Mesothelial cell of epicardium (in vitro differentiated cells): ENCODE measurements around the gene BPIFB2. TPM values are rescaled to one million over a fixed set of nuclear protein-coding genes. Genes with fewer than 3 reads are reported as not detected.

Source experiments
- DNase-seq, 2 experiments: peaks; one replicate each; pipeline ENCODE4 v3.0.0; 2021; ENCODE audit warnings: low spot score in 2 of 2; ENCODE audit not compliant: unreplicated experiment in 2 of 2
- H3K27ac Mint-ChIP-seq: 2 replicates; pipeline ENCODE4 v1.8.0; 2021; ENCODE audit warnings: mixed read lengths
- H3K27me3 Mint-ChIP-seq: 2 replicates; pipeline ENCODE4 v1.8.0; 2021; ENCODE audit warnings: low read depth, mixed read lengths
- H3K36me3 Mint-ChIP-seq: 2 replicates; pipeline ENCODE4 v1.8.0; 2021; ENCODE audit warnings: mixed read lengths
- H3K4me1 Mint-ChIP-seq: 2 replicates; pipeline ENCODE4 v1.8.0; 2021; ENCODE audit warnings: mixed read lengths
- H3K4me3 Mint-ChIP-seq: 2 replicates; pipeline ENCODE4 v1.8.0; 2021; ENCODE audit warnings: mild to moderate bottlenecking, moderate library complexity, mixed read lengths
- H3K9me3 Mint-ChIP-seq: 2 replicates; pipeline ENCODE4 v1.8.0; 2021; ENCODE audit warnings: mixed read lengths
- CTCF ChIP-seq: fragments of 200-600 bp; sonication (generic); IDR thresholded peaks from one replicate; pipeline ENCODE4 v1.5.0; 2021; ENCODE audit warnings: antibody characterized with exemption; ENCODE audit not compliant: unreplicated experiment
- total RNA-seq: library from RNA; stranded (reverse); gene quantifications from 3 replicates; pipeline ENCODE4 v1.2.1, GENCODE V29; 2021

The BPIFB2 gene
- total RNA-seq, 1 donor from 2014 or later, result not detected

GRCh38 chr20:33006776-33007375, 628 bp upstream of the BPIFB2 start:
- Mint-ChIP-seq H3K36me3 (no peaks in the 10 kb centered on the region), H3K9me3 (peaks cover 4% of the 10 kb centered on the region), H3K27me3 (peaks cover 9% of the 10 kb centered on the region), H3K27ac (no peak overlapping the region), H3K4me1 (no peaks in the 10 kb centered on the region), H3K4me3 (no peak overlapping the region)
- TF ChIP-seq CTCF, result no peak
- DNase-seq, result no peak

- Mint-ChIP-seq H3K27ac (no peak overlapping the region), H3K9me3 (peaks cover 4% of the 10 kb centered on the region)
These were observed 1.1 kb downstream of the BPIFB2 start for GRCh38 chr20:33008336-33009213.

GRCh38 chr20:33009214-33010132, 2.0 kb downstream of the BPIFB2 start:
- Mint-ChIP-seq H3K27ac (no peak overlapping the region), H3K4me3 (no peak overlapping the region), H3K36me3 (no peaks in the 10 kb centered on the region), H3K27me3 (peaks cover 27% of the 10 kb centered on the region), H3K9me3 (peaks cover 4% of the 10 kb centered on the region), H3K4me1 (no peaks in the 10 kb centered on the region)
- no peak for TF ChIP-seq CTCF
- DNase-seq, result no peak

More at GRCh38 chr20:33008336-33009213, 1.1 kb downstream of the BPIFB2 start:
- Mint-ChIP-seq H3K27me3 (peaks cover 21% of the 10 kb centered on the region), H3K36me3 (no peaks in the 10 kb centered on the region), H3K4me3 (no peak overlapping the region), H3K4me1 (no peaks in the 10 kb centered on the region)
- no peak for TF ChIP-seq CTCF
- DNase-seq, result no peak

- no peak for DNase-seq
- no peak overlapping the region for H3K27ac Mint-ChIP-seq
- H3K4me3 Mint-ChIP-seq, result no peak overlapping the region
- peaks cover 3% of the 10 kb centered on the region for H3K9me3 Mint-ChIP-seq
- no peaks in the 10 kb centered on the region for H3K36me3 Mint-ChIP-seq
- TF ChIP-seq CTCF, result no peak
- H3K27me3 Mint-ChIP-seq, result peaks cover 33% of the 10 kb centered on the region
- H3K4me1 Mint-ChIP-seq, result no peaks in the 10 kb centered on the region
These were observed 2.6 kb downstream of the BPIFB2 start for GRCh38 chr20:33010133-33010504.

- Mint-ChIP-seq H3K27ac (no peak overlapping the region), H3K27me3 (peaks cover 39% of the 10 kb centered on the region), H3K36me3 (no peaks in the 10 kb centered on the region), H3K4me1 (no peaks in the 10 kb centered on the region), H3K9me3 (no peaks in the 10 kb centered on the region), H3K4me3 (no peak overlapping the region)
- DNase-seq, result no peak
- TF ChIP-seq CTCF, result no peak
These were observed 3.4 kb downstream of the BPIFB2 start for GRCh38 chr20:33010674-33011449.
